Activated CD8-positive, alpha-beta T cell treated with anti-CD3 and anti-CD28 coated beads for 36 hours (primary cell): ENCODE measurements around the gene BPIFB2. TPM values are rescaled to one million over a fixed set of nuclear protein-coding genes. Genes with fewer than 3 reads are reported as not detected.

Experiments
- ATAC-seq: fragments of 200-7000 bp; cut with Tn5 transposase; one replicate; pipeline ENCODE4 v1.10.0; 2021; ENCODE audit warnings: mild to moderate bottlenecking, moderate library complexity
- CTCF ChIA-PET: fragments of 350-600 bp; sonication (Branson Sonifier 250); formaldehyde crosslinking; loops from one replicate; lab custom pipeline; 2021; ENCODE audit warnings: antibody characterized with exemption; lab: Charles Lee
- POLR2A ChIA-PET: fragments of 350-600 bp; sonication (Branson Sonifier 250); formaldehyde crosslinking; loops from one replicate; lab custom pipeline; 2021; ENCODE audit warnings: antibody characterized with exemption; lab: Charles Lee
- DNase-seq: peaks from one replicate; pipeline ENCODE4 v3.0.0-alpha.2; 2020
- H3K27ac Mint-ChIP-seq: one replicate; pipeline ENCODE4 v1.8.0; 2021; ENCODE audit warnings: mild to moderate bottlenecking, mixed read lengths
- H3K27me3 Mint-ChIP-seq: one replicate; pipeline ENCODE4 v1.8.0; 2021; ENCODE audit warnings: mixed read lengths
- H3K36me3 Mint-ChIP-seq: one replicate; pipeline ENCODE4 v1.8.0; 2021; ENCODE audit warnings: low read depth, mixed read lengths
- H3K4me1 Mint-ChIP-seq: one replicate; pipeline ENCODE4 v1.8.0; 2021; ENCODE audit warnings: low read depth, mixed read lengths
- H3K4me3 Mint-ChIP-seq: one replicate; pipeline ENCODE4 v1.8.0; 2021; ENCODE audit warnings: mild to moderate bottlenecking, moderate library complexity, mixed read lengths
- H3K9me3 Mint-ChIP-seq: one replicate; pipeline ENCODE4 v1.8.0; 2021; ENCODE audit warnings: mixed read lengths
- intact Hi-C: fragments of 100-400 bp; cut with micrococcal nuclease; formaldehyde crosslinking; loops from one replicate; pipeline ENCODE4 v1.10.0; 2022
- total RNA-seq, 2 experiments: library from RNA; stranded (reverse); gene quantifications; one replicate each; pipeline ENCODE4 v1.2.3, GENCODE V29; 2021
- TF ChIP-seq, protein P1 (sequence below): fragments of 200-600 bp; IDR thresholded peaks from one replicate; pipeline ENCODE4 v1.8.0; 2022; ENCODE audit warnings: antibody characterized with exemption, mild to moderate bottlenecking

Gene BPIFB2
- total RNA-seq, 2 experiments from 2014 or later, result not detected

DNA sequence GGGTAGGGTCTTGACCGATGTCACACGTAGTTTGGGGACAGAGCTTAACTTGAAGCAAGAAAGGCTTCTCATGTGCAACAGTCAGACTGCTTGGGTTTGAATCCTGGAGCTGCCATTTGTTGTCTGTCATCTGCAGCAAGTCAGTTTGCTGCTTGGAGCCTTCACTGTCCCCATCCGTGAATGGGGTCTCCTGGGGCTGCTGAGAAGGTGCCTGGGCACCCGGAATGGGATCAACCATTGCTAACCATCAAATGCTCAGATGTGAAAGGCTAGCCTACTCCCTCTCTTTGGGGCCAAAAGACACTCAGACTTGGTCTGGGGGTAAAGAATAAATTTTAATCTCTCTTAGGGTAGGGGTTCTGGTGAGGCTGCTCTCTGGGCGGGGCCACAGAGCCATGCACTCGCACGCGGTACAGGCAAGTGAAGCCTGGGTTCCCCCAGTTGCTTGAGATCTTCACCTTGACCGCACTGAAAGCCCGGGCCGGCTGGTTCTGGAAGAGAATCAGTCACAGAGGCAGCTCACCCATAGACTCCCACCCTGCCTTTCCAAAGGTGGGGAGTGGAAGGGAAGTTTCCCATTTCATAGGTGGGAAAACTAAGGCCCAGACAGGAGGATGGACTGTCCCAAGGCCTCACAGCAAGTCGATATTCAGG, 23.9 kb upstream of the BPIFB2 start:
- CTCF ChIA-PET, result interaction anchor here (1.2 kb wide), 1 partner anchor 14 kb away, joined by 4 read pairs; no protein-coding TSS in a partner anchor
- TF ChIP-seq, protein P1, sequence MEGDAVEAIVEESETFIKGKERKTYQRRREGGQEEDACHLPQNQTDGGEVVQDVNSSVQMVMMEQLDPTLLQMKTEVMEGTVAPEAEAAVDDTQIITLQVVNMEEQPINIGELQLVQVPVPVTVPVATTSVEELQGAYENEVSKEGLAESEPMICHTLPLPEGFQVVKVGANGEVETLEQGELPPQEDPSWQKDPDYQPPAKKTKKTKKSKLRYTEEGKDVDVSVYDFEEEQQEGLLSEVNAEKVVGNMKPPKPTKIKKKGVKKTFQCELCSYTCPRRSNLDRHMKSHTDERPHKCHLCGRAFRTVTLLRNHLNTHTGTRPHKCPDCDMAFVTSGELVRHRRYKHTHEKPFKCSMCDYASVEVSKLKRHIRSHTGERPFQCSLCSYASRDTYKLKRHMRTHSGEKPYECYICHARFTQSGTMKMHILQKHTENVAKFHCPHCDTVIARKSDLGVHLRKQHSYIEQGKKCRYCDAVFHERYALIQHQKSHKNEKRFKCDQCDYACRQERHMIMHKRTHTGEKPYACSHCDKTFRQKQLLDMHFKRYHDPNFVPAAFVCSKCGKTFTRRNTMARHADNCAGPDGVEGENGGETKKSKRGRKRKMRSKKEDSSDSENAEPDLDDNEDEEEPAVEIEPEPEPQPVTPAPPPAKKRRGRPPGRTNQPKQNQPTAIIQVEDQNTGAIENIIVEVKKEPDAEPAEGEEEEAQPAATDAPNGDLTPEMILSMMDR, result no peak
- Mint-ChIP-seq H3K27ac (no peak overlapping the region), H3K36me3 (no peaks in the 10 kb centered on the region), H3K9me3 (no peaks in the 10 kb centered on the region), H3K27me3 (no peaks in the 10 kb centered on the region), H3K4me1 (peaks cover 2% of the 10 kb centered on the region), H3K4me3 (no peak overlapping the region)
- intact Hi-C loops, result no loop called here
- DNase-seq (no peak), ATAC-seq (no peak)
- POLR2A ChIA-PET, result interaction anchor here (1.2 kb wide), 1 partner anchor 11 kb away, joined by 3 read pairs; no protein-coding TSS in a partner anchor

DNA sequence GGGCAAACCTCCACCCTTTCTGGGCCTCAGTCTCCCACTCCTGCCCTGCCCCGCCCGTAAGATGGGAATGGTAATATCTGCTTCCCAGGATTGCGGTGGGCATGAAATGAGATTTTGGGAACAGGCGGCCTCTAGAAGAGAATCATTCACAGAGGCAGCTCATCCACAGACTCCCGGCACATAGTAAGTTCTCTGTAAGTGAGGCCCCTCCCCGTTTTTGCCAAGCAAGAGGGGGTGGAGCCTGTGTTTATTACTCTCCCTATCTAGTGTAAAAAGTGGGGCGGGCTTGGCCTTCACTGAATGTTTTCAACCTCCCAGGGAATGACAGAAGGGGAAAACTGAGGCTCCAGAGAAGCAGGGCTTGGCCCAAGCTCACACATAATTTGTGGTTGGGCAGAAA, 23.3 kb upstream of the BPIFB2 start:
- no peak for DNase-seq
- no peaks in the 10 kb centered on the region for H3K27me3 Mint-ChIP-seq
- H3K27ac Mint-ChIP-seq, result no peak overlapping the region
- TF ChIP-seq, protein P1, result no peak
- H3K4me3 Mint-ChIP-seq, result no peak overlapping the region
- H3K36me3 Mint-ChIP-seq, result no peaks in the 10 kb centered on the region
- POLR2A ChIA-PET, result interaction anchor here (1.2 kb wide), 1 partner anchor 12 kb away, joined by 3 read pairs; no protein-coding TSS in a partner anchor
- CTCF ChIA-PET, result interaction anchor here (1.2 kb wide), 2 partner anchors 12 to 13 kb away, joined by 3 to 4 read pairs; no protein-coding TSS in a partner anchor
- no peaks in the 10 kb centered on the region for H3K9me3 Mint-ChIP-seq
- peaks cover 2% of the 10 kb centered on the region for H3K4me1 Mint-ChIP-seq
- ATAC-seq, result no peak
- intact Hi-C loops, result no loop called here

DNA sequence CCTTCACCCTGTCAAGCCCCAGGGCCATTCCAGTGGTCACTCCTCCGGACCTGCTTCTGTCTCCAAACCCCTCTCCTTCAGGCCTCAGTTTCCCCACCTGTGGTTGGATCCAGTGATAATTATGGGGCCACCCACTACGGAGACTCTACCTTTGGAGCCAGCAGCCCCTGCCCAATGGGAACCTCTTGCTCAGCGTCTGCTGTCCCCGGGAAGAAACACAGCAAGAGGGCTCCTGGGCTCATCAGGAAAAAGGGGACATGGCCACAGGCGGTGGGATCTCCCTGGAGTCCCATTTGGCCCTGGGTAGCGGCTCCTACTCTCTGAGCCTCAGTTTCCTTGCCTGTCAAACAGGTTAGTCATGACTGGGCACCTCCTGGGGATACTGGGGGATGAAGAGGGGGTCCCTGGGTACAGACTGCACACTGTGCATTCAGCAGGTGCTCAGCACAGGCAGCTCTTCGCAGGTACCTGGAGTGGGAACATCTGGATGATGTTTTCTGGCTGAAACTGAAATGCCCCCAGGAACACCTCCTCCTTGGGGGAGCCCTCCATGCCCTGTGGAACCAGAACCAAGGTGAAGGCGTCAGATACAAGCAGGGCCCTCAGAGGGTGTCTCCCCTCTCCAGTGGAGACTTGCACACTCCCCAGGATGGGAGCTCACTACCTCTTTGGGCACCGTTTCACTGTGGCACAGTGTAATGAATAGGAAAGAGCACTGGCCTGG, 22.7 kb upstream of the BPIFB2 start:
- no peak overlapping the region for H3K4me3 Mint-ChIP-seq
- ChIA-PET CTCF (interaction anchor here (1.0 to 1.2 kb wide), 2 partner anchors 9 to 13 kb away, joined by 3 read pairs; no protein-coding TSS in a partner anchor), POLR2A (interaction anchor here (1.3 to 1.4 kb wide), 2 partner anchors 11 to 17 kb away, joined by 4 to 8 read pairs; no protein-coding TSS in a partner anchor)
- no peaks in the 10 kb centered on the region for H3K27me3 Mint-ChIP-seq
- H3K36me3 Mint-ChIP-seq, result no peaks in the 10 kb centered on the region
- ATAC-seq, result no peak
- no peak overlapping the region for H3K27ac Mint-ChIP-seq
- TF ChIP-seq, protein P1, result no peak
- peaks cover 2% of the 10 kb centered on the region for H3K4me1 Mint-ChIP-seq
- no peak for DNase-seq
- intact Hi-C loops, result no loop called here
- no peaks in the 10 kb centered on the region for H3K9me3 Mint-ChIP-seq

DNA sequence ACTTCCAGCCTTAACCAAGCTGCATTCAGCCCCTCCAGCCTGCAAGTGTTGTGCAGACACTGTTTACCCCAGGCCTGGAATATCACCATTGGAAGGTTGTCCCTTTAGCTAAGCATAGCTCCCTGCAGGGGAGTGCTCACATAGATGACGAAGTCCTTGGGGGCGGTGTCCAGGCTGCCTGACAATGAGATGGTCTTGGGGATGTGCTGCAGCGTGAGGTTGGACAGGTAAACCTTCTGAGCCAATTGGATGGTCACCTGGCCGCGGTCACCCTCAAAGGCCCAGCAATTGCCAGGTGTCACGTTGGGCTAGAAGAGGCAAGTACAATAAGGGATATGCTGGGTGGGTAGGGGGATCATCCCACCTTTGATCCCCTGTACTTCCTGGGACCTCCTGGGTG, 21.9 kb upstream of the BPIFB2 start:
- ATAC-seq (no peak), DNase-seq (no peak)
- ChIA-PET POLR2A (interaction anchor here (1.3 to 1.4 kb wide), 2 partner anchors 12 to 18 kb away, joined by 4 to 8 read pairs; no protein-coding TSS in a partner anchor), CTCF (interaction anchor here (1.0 to 1.9 kb wide), 4 partner anchors 10 to 40 kb away, joined by 3 to 9 read pairs (median 3); partner anchors contain the start of gene SUN5)
- Mint-ChIP-seq H3K27ac (no peak overlapping the region), H3K36me3 (no peaks in the 10 kb centered on the region), H3K27me3 (no peaks in the 10 kb centered on the region), H3K4me3 (no peak overlapping the region), H3K4me1 (peaks cover 5% of the 10 kb centered on the region), H3K9me3 (no peaks in the 10 kb centered on the region)
- intact Hi-C loops, result no loop called here
- TF ChIP-seq, protein P1, result no peak
